Vagina (tissue), 2 donors: ENCODE data around the gene EPM2AIP1. TPM values are rescaled to one million over a fixed set of nuclear protein-coding genes. Genes with fewer than 3 reads are reported as not detected.
"Not testable (repeated sequence)": the region's sequence is repeated elsewhere in the genome, so short reads cannot be mapped to it uniquely, and the experiment has no call there.

Experiments used
- DNase-seq, 2 donors: peaks; one replicate each; pipeline ENCODE4 v3.0.0-alpha.2; 2017; ENCODE audit errors: extremely low spot score in 2 of 2
- H3K27ac ChIP-seq: fragments of 200-600 bp; sonication (generic); one replicate; pipeline ENCODE4 v1.5.1; 2019
- H3K27me3 ChIP-seq: fragments of 200-600 bp; sonication (generic); one replicate; pipeline ENCODE4 v1.5.1; 2019
- H3K36me3 ChIP-seq, 2 donors: fragments of 200-600 bp; sonication (generic); one replicate each; pipeline ENCODE4 v1.5.1; 2017 to 2019
- H3K4me1 ChIP-seq: fragments of 200-600 bp; sonication (generic); one replicate; pipeline ENCODE4 v1.5.1; 2019
- H3K4me3 ChIP-seq, 2 donors: fragments of 200-600 bp; sonication (generic); 1 replicate in 1 of 2; 2 replicates in 1 of 2; pipeline ENCODE4 v1.5.1; 2016 to 2019
- H3K9me3 ChIP-seq: fragments of 200-600 bp; sonication (generic); one replicate; pipeline ENCODE4 v1.5.1; 2019
- CTCF ChIP-seq, 3 experiments: fragments of 450-650 bp in 2 of 3; fragments of 200-600 bp in 1 of 3; sonication (generic) in 1 of 3; IDR thresholded peaks; one replicate each; pipeline ENCODE4 v1.5.1; 2017 to 2019; ENCODE audit warnings: antibody characterized with exemption in 3 of 3, mild to moderate bottlenecking in 2 of 3, moderate library complexity in 2 of 3
- POLR2A ChIP-seq, 2 donors: fragments of 450-650 bp; IDR thresholded peaks; one replicate each; pipeline ENCODE4 v1.6.1; 2017; ENCODE audit warnings: antibody characterized with exemption in 2 of 2, mild to moderate bottlenecking in 2 of 2, moderate library complexity in 2 of 2
- POLR2AphosphoS5 ChIP-seq, 2 donors: sonication (generic); formaldehyde crosslinking; IDR thresholded peaks; one replicate each; pipeline ENCODE4 v1.9.0; 2017; ENCODE audit warnings: antibody characterized with exemption in 2 of 2, mild to moderate bottlenecking in 2 of 2, low read depth in 1 of 2; ENCODE audit not compliant: insufficient read depth in 1 of 2
- intact Hi-C: fragments of 100-400 bp; cut with DNase I; formaldehyde crosslinking; loops from one replicate; pipeline ENCODE4 v1.15.1; 2023
- total RNA-seq: library from RNA; depleted of rRNA; stranded (reverse); fragments of >200 nt; gene quantifications from one replicate; pipeline ENCODE4 v1.2.3, GENCODE V29; 2016

EPM2AIP1 gene
- total RNA-seq, 1 donor from 2014 or later: 10.8 TPM

- no peak for TF ChIP-seq CTCF (IDR thresholded peaks at IDR 0.05)
- no peak for TF ChIP-seq POLR2A (IDR thresholded peaks at IDR 0.05)
- TF ChIP-seq POLR2AphosphoS5 (IDR thresholded peaks at IDR 0.05; ENCODE audit: insufficient read depth in 1 of 2, low read depth in 1 of 2): no peak
- H3K36me3 ChIP-seq: no peaks in the 10 kb centered on the region
- H3K4me3 ChIP-seq: no peak overlapping the region
- H3K27ac ChIP-seq: no peak overlapping the region
- no peaks in the 10 kb centered on the region for H3K9me3 ChIP-seq
- intact Hi-C loops: no loop called here
- no peak for DNase-seq
- peaks cover 9% of the 10 kb centered on the region for H3K4me1 ChIP-seq
- H3K27me3 ChIP-seq: no peaks in the 10 kb centered on the region
Observed at GRCh38 chr3:36965440-36965839, 27.5 kb downstream of the EPM2AIP1 start.

- Histone ChIP-seq H3K36me3 (no peaks in the 10 kb centered on the region), H3K27me3 (no peaks in the 10 kb centered on the region), H3K4me3 (no peak overlapping the region), H3K27ac (no peak overlapping the region), H3K4me1 (peaks cover 7% of the 10 kb centered on the region), H3K9me3 (no peaks in the 10 kb centered on the region)
- TF ChIP-seq CTCF (IDR thresholded peaks at IDR 0.05) (no peak), POLR2A (IDR thresholded peaks at IDR 0.05) (no peak), POLR2AphosphoS5 (IDR thresholded peaks at IDR 0.05; ENCODE audit: insufficient read depth in 1 of 2, low read depth in 1 of 2) (no peak)
- no peak for DNase-seq
- intact Hi-C loops: no loop called here
Observed at GRCh38 chr3:36964817-36965216, 28.1 kb downstream of the EPM2AIP1 start.

- H3K27me3 ChIP-seq: no peaks in the 10 kb centered on the region
- no peak overlapping the region for H3K4me3 ChIP-seq
- no peaks in the 10 kb centered on the region for H3K36me3 ChIP-seq
- no peaks in the 10 kb centered on the region for H3K9me3 ChIP-seq
- intact Hi-C loops: no loop called here
- peaks cover 2% of the 10 kb centered on the region for H3K4me1 ChIP-seq
- DNase-seq: no peak
- H3K27ac ChIP-seq: no peak overlapping the region
- TF ChIP-seq POLR2AphosphoS5 (IDR thresholded peaks at IDR 0.05; ENCODE audit: insufficient read depth in 1 of 2, low read depth in 1 of 2): no peak
- TF ChIP-seq POLR2A (IDR thresholded peaks at IDR 0.05): no peak
- no peak for TF ChIP-seq CTCF (IDR thresholded peaks at IDR 0.05)
Observed at GRCh38 chr3:36964331-36964730, 28.6 kb downstream of the EPM2AIP1 start.

- H3K4me1 ChIP-seq, H3K4me3 ChIP-seq, intact Hi-C loops, DNase-seq, H3K27me3 ChIP-seq, H3K36me3 ChIP-seq, H3K27ac ChIP-seq, H3K9me3 ChIP-seq: not testable (repeated sequence)
Observed at GRCh38 chr3:36963008-36963407, 29.9 kb downstream of the EPM2AIP1 start.

- DNase-seq: no peak
- no peaks in the 10 kb centered on the region for H3K36me3 ChIP-seq
- TF ChIP-seq POLR2AphosphoS5 (IDR thresholded peaks at IDR 0.05; ENCODE audit: insufficient read depth in 1 of 2, low read depth in 1 of 2) (no peak), CTCF (IDR thresholded peaks at IDR 0.05) (no peak), POLR2A (IDR thresholded peaks at IDR 0.05) (no peak)
Observed at GRCh38 chr3:36960502-36960901, 32.4 kb downstream of the EPM2AIP1 start.

GRCh38 chr3:36959821-36960220 is 33.1 kb downstream of the EPM2AIP1 start:
- no peak overlapping the region for H3K4me3 ChIP-seq
- intact Hi-C loops: loop anchor here (10.0 kb wide), 1 partner anchor 235 kb away; no protein-coding TSS in a partner anchor
- no peak for DNase-seq
- no peaks in the 10 kb centered on the region for H3K9me3 ChIP-seq
- H3K36me3 ChIP-seq: no peaks in the 10 kb centered on the region
- H3K27ac ChIP-seq: no peak overlapping the region
- H3K4me1 ChIP-seq: no peaks in the 10 kb centered on the region
- no peak for TF ChIP-seq CTCF (IDR thresholded peaks at IDR 0.05)
- TF ChIP-seq POLR2AphosphoS5 (IDR thresholded peaks at IDR 0.05; ENCODE audit: insufficient read depth in 1 of 2, low read depth in 1 of 2): no peak
- TF ChIP-seq POLR2A (IDR thresholded peaks at IDR 0.05): no peak
- H3K27me3 ChIP-seq: no peaks in the 10 kb centered on the region

More at GRCh38 chr3:36960502-36960901, 32.4 kb downstream of the EPM2AIP1 start:
- Histone ChIP-seq H3K9me3 (no peaks in the 10 kb centered on the region), H3K4me3 (no peak overlapping the region), H3K27ac (no peak overlapping the region), H3K27me3 (no peaks in the 10 kb centered on the region), H3K4me1 (no peaks in the 10 kb centered on the region)
- intact Hi-C loops: no loop called here
